Keratinocyte (primary cell): Measurements from ENCODE around the gene ZNF578.
"Not testable (repeated sequence)": the region's sequence is repeated elsewhere in the genome, so short reads cannot be mapped to it uniquely, and the experiment has no call there.

Experiments
- EZH2 ChIP-seq: IDR thresholded peaks from one replicate; pipeline ENCODE4 v1.6.1; 2012; ENCODE audit warnings: inconsistent platforms, mild to moderate bottlenecking, low read length, moderate library complexity
- TF ChIP-seq, protein P1 (sequence below), 3 experiments: IDR thresholded peaks in 1 of 3; conservative IDR thresholded peaks in 1 of 3; optimal IDR thresholded peaks in 1 of 3; 2 replicates in 2 of 3; 3 replicates in 1 of 3; pipeline versions ENCODE3 to v1.5.1; 2011; ENCODE audit warnings: low read length in 3 of 3, mild to moderate bottlenecking in 3 of 3, moderate library complexity in 2 of 3, control low read depth in 1 of 3, inconsistent platforms in 1 of 3; ENCODE audit not compliant: insufficient read depth in 2 of 3; ENCODE audit errors: extremely low read depth in 1 of 3

GRCh38 chr19:52500474-52500873, 47.1 kb downstream of the ZNF578 start:
- TF ChIP-seq, protein P1, sequence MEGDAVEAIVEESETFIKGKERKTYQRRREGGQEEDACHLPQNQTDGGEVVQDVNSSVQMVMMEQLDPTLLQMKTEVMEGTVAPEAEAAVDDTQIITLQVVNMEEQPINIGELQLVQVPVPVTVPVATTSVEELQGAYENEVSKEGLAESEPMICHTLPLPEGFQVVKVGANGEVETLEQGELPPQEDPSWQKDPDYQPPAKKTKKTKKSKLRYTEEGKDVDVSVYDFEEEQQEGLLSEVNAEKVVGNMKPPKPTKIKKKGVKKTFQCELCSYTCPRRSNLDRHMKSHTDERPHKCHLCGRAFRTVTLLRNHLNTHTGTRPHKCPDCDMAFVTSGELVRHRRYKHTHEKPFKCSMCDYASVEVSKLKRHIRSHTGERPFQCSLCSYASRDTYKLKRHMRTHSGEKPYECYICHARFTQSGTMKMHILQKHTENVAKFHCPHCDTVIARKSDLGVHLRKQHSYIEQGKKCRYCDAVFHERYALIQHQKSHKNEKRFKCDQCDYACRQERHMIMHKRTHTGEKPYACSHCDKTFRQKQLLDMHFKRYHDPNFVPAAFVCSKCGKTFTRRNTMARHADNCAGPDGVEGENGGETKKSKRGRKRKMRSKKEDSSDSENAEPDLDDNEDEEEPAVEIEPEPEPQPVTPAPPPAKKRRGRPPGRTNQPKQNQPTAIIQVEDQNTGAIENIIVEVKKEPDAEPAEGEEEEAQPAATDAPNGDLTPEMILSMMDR (optimal IDR thresholded peaks at IDR 0.05 in 1 of 3, IDR thresholded peaks at IDR 0.05 in 1 of 3, conservative IDR thresholded peaks at IDR 0.05 in 1 of 3; ENCODE audit: extremely low read depth in 1 of 3, insufficient read depth in 2 of 3, low read length in 3 of 3), result not testable (repeated sequence)
- not testable (repeated sequence) for TF ChIP-seq EZH2
